A673 (cell line): ENCODE data around the gene PDE9A. TPM values are rescaled to one million over a fixed set of nuclear protein-coding genes. Genes with fewer than 3 reads are reported as not detected.
"Not testable (repeated sequence)": the region's sequence is repeated elsewhere in the genome, so short reads cannot be mapped to it uniquely, and the experiment has no call there.

Experiments used
- BruUV-seq: library from RNA; stranded (reverse); fragments of 400-500 nt; replicated peaks from 2 replicates; lab custom pipeline; 2021; lab: Mats Ljungman, UMichigan
- CTCF ChIA-PET: fragments of 300-600 bp; sonication (Branson Sonifier 250); formaldehyde crosslinking; loops from one replicate; lab custom pipeline; 2022; ENCODE audit warnings: antibody characterized with exemption; lab: Charles Lee
- POLR2A ChIA-PET: fragments of 300-600 bp; sonication (Branson Sonifier 250); formaldehyde crosslinking; loops from one replicate; lab custom pipeline; 2022; ENCODE audit warnings: antibody characterized with exemption; ENCODE audit not compliant: low non-redundant PET; lab: Charles Lee
- DNase-seq: peaks from one replicate; pipeline ENCODE4 v3.0.0-alpha.2; 2015; ENCODE audit warnings: low spot score
- H3K27ac ChIP-seq: fragments of 200-600 bp; sonication (generic); 2 replicates; pipeline ENCODE4 v1.5.1; 2016; ENCODE audit warnings: mixed run types, low read depth, mild to moderate bottlenecking, mixed read lengths, antibody characterized with exemption, low read length; ENCODE audit not compliant: poor library complexity, severe bottlenecking
- H3K27me3 ChIP-seq: fragments of 200-600 bp; sonication (generic); replicated peaks from 2 replicates; pipeline ENCODE4 v1.6.1; 2017; ENCODE audit warnings: mixed run types, low read depth, mild to moderate bottlenecking, mixed read lengths, antibody characterized with exemption, low read length; ENCODE audit not compliant: insufficient read depth, poor library complexity
- H3K36me3 ChIP-seq: fragments of 200-600 bp; sonication (generic); 2 replicates; pipeline ENCODE4 v1.6.1; 2016; ENCODE audit warnings: mixed run types, mild to moderate bottlenecking, mixed read lengths, antibody characterized with exemption, low read length; ENCODE audit not compliant: insufficient read depth, poor library complexity, severe bottlenecking
- H3K4me1 ChIP-seq: fragments of 200-600 bp; sonication (generic); 2 replicates; pipeline ENCODE4 v1.6.1; 2017; ENCODE audit warnings: mixed run types, mild to moderate bottlenecking, mixed read lengths, antibody characterized with exemption, low read length; ENCODE audit not compliant: insufficient read depth, poor library complexity, severe bottlenecking
- H3K4me3 ChIP-seq: fragments of 200-600 bp; sonication (generic); 2 replicates; pipeline ENCODE4 v1.5.1; 2016; ENCODE audit warnings: low read depth, mixed run types, mild to moderate bottlenecking, mixed read lengths, low read length; ENCODE audit not compliant: poor library complexity, severe bottlenecking
- H3K9me3 ChIP-seq: fragments of 200-600 bp; sonication (generic); 2 replicates; pipeline ENCODE4 v1.6.1; 2016; ENCODE audit warnings: mixed run types, low read depth, mild to moderate bottlenecking, mixed read lengths, antibody characterized with exemption, low read length; ENCODE audit not compliant: poor library complexity, severe bottlenecking
- EZH2 ChIP-seq: fragments of 200-600 bp; sonication (generic); IDR thresholded peaks from 2 replicates; pipeline ENCODE4 v1.6.1; 2017; ENCODE audit warnings: borderline replicate concordance, low read depth, mild to moderate bottlenecking, mixed read lengths, antibody characterized with exemption, low read length; ENCODE audit not compliant: poor library complexity, severe bottlenecking
- intact Hi-C: fragments of 100-400 bp; cut with micrococcal nuclease; formaldehyde crosslinking; loops from one replicate; pipeline ENCODE4 v1.10.0; 2022; ENCODE audit not compliant: unreplicated experiment
- total RNA-seq: library from RNA; stranded (reverse); gene quantifications from 2 replicates; pipeline ENCODE4 v1.2.3, GENCODE V29; 2021
- TF ChIP-seq, protein P1 (sequence below): fragments of 300-800, 200-600 bp; sonication (generic); conservative IDR thresholded peaks from 2 replicates; pipeline ENCODE4 v1.5.1; 2017; ENCODE audit warnings: low read depth, mild to moderate bottlenecking, antibody characterized with exemption, low read length, moderate library complexity, mixed read lengths

Gene PDE9A
- total RNA-seq, 1 experiment from 2014 or later: 14.3 TPM

DNA sequence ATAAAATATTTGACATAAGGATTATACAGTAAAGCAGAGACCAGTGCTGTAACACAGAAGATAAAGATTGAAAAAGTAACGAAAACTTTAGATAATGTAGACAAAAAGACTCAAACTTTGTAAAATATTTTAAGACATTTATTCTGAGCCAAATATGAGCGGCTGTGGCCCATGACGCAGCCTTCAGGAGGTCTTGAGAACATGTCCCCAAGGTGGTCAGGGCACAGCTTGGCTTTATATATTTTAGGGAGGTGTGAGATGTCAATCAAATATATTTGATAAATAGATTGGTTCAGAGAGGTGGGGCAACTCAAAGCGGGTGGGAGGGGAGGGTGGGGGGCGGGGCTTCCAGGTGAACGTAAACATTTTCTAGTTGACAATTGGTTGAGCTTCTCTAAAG lies 144.7 kb downstream of the PDE9A start:
- Histone ChIP-seq H3K36me3 (no peaks in the 10 kb centered on the region), H3K4me3 (no peak overlapping the region), H3K4me1 (no peaks in the 10 kb centered on the region), H3K27me3 (no peaks in the 10 kb centered on the region), H3K9me3 (no peaks in the 10 kb centered on the region), H3K27ac (no peak overlapping the region)
- ChIA-PET POLR2A (no interaction called here), CTCF (no interaction called here)
- intact Hi-C loops: no loop called here
- BruUV-seq: no TSS peak
- TF ChIP-seq EZH2: no peak
- TF ChIP-seq, protein P1, sequence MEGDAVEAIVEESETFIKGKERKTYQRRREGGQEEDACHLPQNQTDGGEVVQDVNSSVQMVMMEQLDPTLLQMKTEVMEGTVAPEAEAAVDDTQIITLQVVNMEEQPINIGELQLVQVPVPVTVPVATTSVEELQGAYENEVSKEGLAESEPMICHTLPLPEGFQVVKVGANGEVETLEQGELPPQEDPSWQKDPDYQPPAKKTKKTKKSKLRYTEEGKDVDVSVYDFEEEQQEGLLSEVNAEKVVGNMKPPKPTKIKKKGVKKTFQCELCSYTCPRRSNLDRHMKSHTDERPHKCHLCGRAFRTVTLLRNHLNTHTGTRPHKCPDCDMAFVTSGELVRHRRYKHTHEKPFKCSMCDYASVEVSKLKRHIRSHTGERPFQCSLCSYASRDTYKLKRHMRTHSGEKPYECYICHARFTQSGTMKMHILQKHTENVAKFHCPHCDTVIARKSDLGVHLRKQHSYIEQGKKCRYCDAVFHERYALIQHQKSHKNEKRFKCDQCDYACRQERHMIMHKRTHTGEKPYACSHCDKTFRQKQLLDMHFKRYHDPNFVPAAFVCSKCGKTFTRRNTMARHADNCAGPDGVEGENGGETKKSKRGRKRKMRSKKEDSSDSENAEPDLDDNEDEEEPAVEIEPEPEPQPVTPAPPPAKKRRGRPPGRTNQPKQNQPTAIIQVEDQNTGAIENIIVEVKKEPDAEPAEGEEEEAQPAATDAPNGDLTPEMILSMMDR: no peak
- no peak for DNase-seq

DNA sequence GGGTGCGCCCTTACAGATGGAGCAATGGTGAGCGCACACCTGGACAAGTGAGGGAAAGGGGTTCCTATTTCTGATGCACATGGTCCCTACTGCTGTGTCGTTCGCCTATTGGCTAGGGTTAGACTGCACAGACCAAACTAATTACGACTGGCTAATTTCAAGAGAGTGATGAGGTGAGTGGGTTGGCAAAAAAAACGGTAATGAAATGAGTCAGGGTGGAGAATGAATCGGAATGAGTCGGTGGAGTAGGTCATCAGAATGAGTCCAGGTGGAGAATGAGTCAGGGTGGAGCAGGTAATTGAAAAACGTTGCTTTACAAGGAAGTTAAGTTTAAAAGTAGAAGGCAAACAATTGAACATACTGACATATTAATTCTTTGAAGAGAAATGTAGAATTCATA lies 146.1 kb downstream of the PDE9A start:
- Histone ChIP-seq H3K4me3 (no peak overlapping the region), H3K27me3 (no peaks in the 10 kb centered on the region), H3K27ac (no peak overlapping the region), H3K36me3 (no peaks in the 10 kb centered on the region), H3K9me3 (no peaks in the 10 kb centered on the region), H3K4me1 (no peaks in the 10 kb centered on the region)
- POLR2A ChIA-PET: no interaction called here
- TF ChIP-seq EZH2: no peak
- TF ChIP-seq, protein P1: no peak
- intact Hi-C loops: no loop called here
- no peak for DNase-seq
- CTCF ChIA-PET: no interaction called here
- no TSS peak for BruUV-seq

- Histone ChIP-seq H3K4me1 (no peaks in the 10 kb centered on the region), H3K4me3 (no peak overlapping the region), H3K36me3 (no peaks in the 10 kb centered on the region), H3K9me3 (no peaks in the 10 kb centered on the region), H3K27ac (no peak overlapping the region), H3K27me3 (no peaks in the 10 kb centered on the region)
- intact Hi-C loops: loop anchor here (10.0 kb wide), 1 partner anchor 55 kb away; no protein-coding TSS in a partner anchor
- DNase-seq: no peak
- POLR2A ChIA-PET: no interaction called here
- TF ChIP-seq, protein P1: no peak
- BruUV-seq: no TSS peak
- CTCF ChIA-PET: no interaction called here
Observed at GRCh38 chr21:42799948-42800347, 146.5 kb downstream of the PDE9A start.

DNA sequence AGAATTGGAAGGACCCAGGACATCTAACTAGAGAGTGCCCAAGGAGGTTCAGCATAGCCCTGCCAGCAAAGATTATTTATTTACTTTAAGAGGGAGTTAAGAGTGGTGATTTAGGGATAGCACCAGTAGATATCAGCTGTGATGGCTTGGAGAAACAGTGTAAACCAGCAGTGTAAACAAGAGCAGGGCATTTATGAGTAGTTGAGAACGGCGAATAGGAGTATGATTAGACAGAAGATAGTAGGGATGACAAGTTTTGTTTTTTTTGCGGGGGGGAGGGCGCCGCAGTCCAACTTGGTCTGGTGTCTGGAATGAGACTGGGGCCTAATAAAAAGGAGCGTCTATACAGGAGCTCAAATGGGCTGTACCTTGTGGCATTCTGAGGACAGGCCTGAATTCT lies 148.2 kb downstream of the PDE9A start:
- H3K9me3 ChIP-seq, POLR2A ChIA-PET, H3K36me3 ChIP-seq, BruUV-seq, H3K4me1 ChIP-seq, DNase-seq, H3K27me3 ChIP-seq, H3K27ac ChIP-seq, CTCF ChIA-PET, H3K4me3 ChIP-seq: not testable (repeated sequence)
- intact Hi-C loops: loop anchor here (10.0 kb wide), 1 partner anchor 57 kb away; no protein-coding TSS in a partner anchor
